Stimulated activated CD8-positive, alpha-beta memory T cell treated with anti-CD3 and anti-CD28 coated beads, Interleukin-4, amount 100 ng/mL, for 1 hour (primary cell): ENCODE measurements around the gene DSG2.

Experiments
- DNase-seq, 2 donors: peaks; one replicate each; pipeline ENCODE4 v3.0.0-alpha.2; 2020; ENCODE audit warnings: low read depth in 2 of 2, low spot score in 1 of 2

Gene DSG2

GRCh38 chr18:31554776-31555175 lies 56.8 kb downstream of the DSG2 start:
- DNase-seq = no peak

GRCh38 chr18:31555971-31556747 lies 58.2 kb downstream of the DSG2 start:
- DNase-seq = no peak

- DNase-seq = no peak
Measured at GRCh38 chr18:31557446-31557845, 59.5 kb downstream of the DSG2 start.

GRCh38 chr18:31558567-31558966 lies 60.6 kb downstream of the DSG2 start:
- no peak for DNase-seq

- no peak for DNase-seq
Measured at GRCh38 chr18:31562726-31563125, 64.7 kb downstream of the DSG2 start.

GRCh38 chr18:31563778-31564177 lies 65.8 kb downstream of the DSG2 start:
- DNase-seq = no peak

- DNase-seq = no peak
Measured at GRCh38 chr18:31565345-31565744, 67.4 kb downstream of the DSG2 start.

- no peak for DNase-seq
Measured at GRCh38 chr18:31565782-31566512, 68.0 kb downstream of the DSG2 start.

- no peak for DNase-seq
Measured at GRCh38 chr18:31566576-31567306, 68.8 kb downstream of the DSG2 start.

GRCh38 chr18:31572368-31572767 lies 74.4 kb downstream of the DSG2 start:
- no peak for DNase-seq

- DNase-seq = no peak
Measured at GRCh38 chr18:31573051-31573450, 75.1 kb downstream of the DSG2 start.

- DNase-seq = no peak
Measured at GRCh38 chr18:31574359-31574758, 76.4 kb downstream of the DSG2 start.

GRCh38 chr18:31575515-31576257 lies 77.7 kb downstream of the DSG2 start:
- no peak for DNase-seq

GRCh38 chr18:31576670-31577069 lies 78.7 kb downstream of the DSG2 start:
- no peak for DNase-seq

GRCh38 chr18:31577195-31577594 lies 79.2 kb downstream of the DSG2 start:
- DNase-seq = no peak

GRCh38 chr18:31578126-31578525 lies 80.1 kb downstream of the DSG2 start:
- no peak for DNase-seq

- DNase-seq = no peak
Measured at GRCh38 chr18:31579375-31579774, 81.4 kb downstream of the DSG2 start.

- no peak for DNase-seq
Measured at GRCh38 chr18:31581498-31582197, 83.7 kb downstream of the DSG2 start.

GRCh38 chr18:31583185-31583854 lies 85.3 kb downstream of the DSG2 start:
- DNase-seq = no peak

- DNase-seq = no peak
Measured at GRCh38 chr18:31585991-31586390, 88.0 kb downstream of the DSG2 start.
